Retina (tissue), 1 donor: Measurements from ENCODE around the gene SLC2A4.
A peak's percentile ranks its signal among the peaks of the same experiment; 100 is the strongest.

Experiments used
- DNase-seq: peaks from one replicate; pipeline ENCODE4 v3.0.0-alpha.2; 2016

The SLC2A4 gene

GRCh38 chr17:7248796-7249195, 32.7 kb upstream of the SLC2A4 start:
- no peak for DNase-seq

- DNase-seq: no peak
Measured at GRCh38 chr17:7249214-7249613, 32.3 kb upstream of the SLC2A4 start.

- no peak for DNase-seq
Measured at GRCh38 chr17:7249830-7250229, 31.7 kb upstream of the SLC2A4 start.

- peak; percentile 29 for DNase-seq
Measured at GRCh38 chr17:7250695-7251627, 30.6 kb upstream of the SLC2A4 start.

GRCh38 chr17:7251661-7252175, 29.8 kb upstream of the SLC2A4 start, which contains the start of gene CTDNEP1:
Gene CTDNEP1 (minus strand): TSS chr17:7251734. CDS start chr17:7251296, 438 bp downstream.
- DNase-seq: peak; percentile 100

GRCh38 chr17:7252176-7253043, 29.1 kb upstream of the SLC2A4 start, which contains the start of gene ELP5:
Gene ELP5 (plus strand): TSS chr17:7252215. CDS start chr17:7252551, 336 bp downstream.
- DNase-seq: no peak

GRCh38 chr17:7253082-7253481, 28.4 kb upstream of the SLC2A4 start:
- no peak for DNase-seq

GRCh38 chr17:7254511-7254910, 27.0 kb upstream of the SLC2A4 start:
- DNase-seq: no peak

GRCh38 chr17:7256766-7257456, 24.6 kb upstream of the SLC2A4 start:
- DNase-seq: no peak

- DNase-seq: no peak
Measured at GRCh38 chr17:7258731-7259554, 22.6 kb upstream of the SLC2A4 start.

- no peak for DNase-seq
Measured at GRCh38 chr17:7259555-7259889, 22.0 kb upstream of the SLC2A4 start.

GRCh38 chr17:7260151-7260550, 21.4 kb upstream of the SLC2A4 start:
- no peak for DNase-seq

- DNase-seq: peak; percentile 69
Measured at GRCh38 chr17:7260651-7261378, 20.7 kb upstream of the SLC2A4 start.

- DNase-seq: peak; percentile 46
Measured at GRCh38 chr17:7261379-7262191, 19.9 kb upstream of the SLC2A4 start.

GRCh38 chr17:7262192-7262934, 19.2 kb upstream of the SLC2A4 start, which contains the start of gene CLDN7:
Gene CLDN7 (minus strand): TSS chr17:7262478. CDS start chr17:7262043, 435 bp downstream.
- no peak for DNase-seq

GRCh38 chr17:7262935-7263800, 18.4 kb upstream of the SLC2A4 start:
- DNase-seq: peak; percentile 24

GRCh38 chr17:7263801-7264078, 17.8 kb upstream of the SLC2A4 start:
- DNase-seq: no peak

GRCh38 chr17:7266784-7267183, 14.7 kb upstream of the SLC2A4 start:
- no peak for DNase-seq

- no peak for DNase-seq
Measured at GRCh38 chr17:7279448-7279847, 2.1 kb upstream of the SLC2A4 start.
